Measurements from ENCODE around the gene HARS1.
A peak's percentile ranks its signal among the peaks of the same experiment; 100 is the strongest.
"Not testable (repeated sequence)": the region's sequence is repeated elsewhere in the genome, so short reads cannot be mapped to it uniquely, and the experiment has no call there.

The HARS1 gene

GRCh38 chr5:140707812-140708211 is 16.6 kb upstream of the HARS1 start:
- peaks cover 18% of the 10 kb centered on the region for H3K36me3 ChIP-seq (ENCODE audit: insufficient read depth, low read length)
- H3K4me1 ChIP-seq (ENCODE audit: insufficient read depth, low read length): 0 out of 2 replicates have a peak, but pooled peaks cover 1% of the 10 kb centered on the region
- H3K9ac ChIP-seq (ENCODE audit: low read depth, low read length): no peak overlapping the region
- H3K9me3 ChIP-seq (ENCODE audit: control insufficient read depth, insufficient read depth, low read length): no peaks in the 10 kb centered on the region

- H3K4me1 ChIP-seq (ENCODE audit: insufficient read depth, low read length): peaks cover 10% of the 10 kb centered on the region
- H3K36me3 ChIP-seq (ENCODE audit: insufficient read depth, low read length): peaks cover 34% of the 10 kb centered on the region
- H3K9me3 ChIP-seq (ENCODE audit: control insufficient read depth, insufficient read depth, low read length): no peaks in the 10 kb centered on the region
- H3K9ac ChIP-seq (ENCODE audit: low read depth, low read length): peak within 1 kb of the TSS; percentile 92
These were observed 9.3 kb upstream of the HARS1 start, which contains the start of gene ZMAT2 for GRCh38 chr5:140700177-140701144. ZMAT2 (plus strand) TSS chr5:140700447; CDS start chr5:140700461, 14 bp downstream.

GRCh38 chr5:140696891-140697492 is 5.8 kb upstream of the HARS1 start:
- peaks cover 25% of the 10 kb centered on the region for H3K36me3 ChIP-seq (ENCODE audit: insufficient read depth, low read length)
- peaks cover 2% of the 10 kb centered on the region for H3K4me1 ChIP-seq (ENCODE audit: insufficient read depth, low read length)
- H3K9me3 ChIP-seq (ENCODE audit: control insufficient read depth, insufficient read depth, low read length): no peaks in the 10 kb centered on the region
- no peak overlapping the region for H3K9ac ChIP-seq (ENCODE audit: low read depth, low read length)

GRCh38 chr5:140694276-140694675 is 3.1 kb upstream of the HARS1 start:
- Histone ChIP-seq H3K4me1 (ENCODE audit: insufficient read depth, low read length) (no peaks in the 10 kb centered on the region; the same call in 1 of the 2 replicates), H3K36me3 (ENCODE audit: insufficient read depth, low read length) (peaks cover 28% of the 10 kb centered on the region), H3K9ac (ENCODE audit: low read depth, low read length) (no peak overlapping the region), H3K9me3 (ENCODE audit: control insufficient read depth, insufficient read depth, low read length) (no peaks in the 10 kb centered on the region)

GRCh38 chr5:140690376-140690932 is 716 bp downstream of the HARS1 start:
- Histone ChIP-seq H3K36me3 (ENCODE audit: insufficient read depth, low read length) (0 out of 2 replicates have a peak, but pooled peaks cover 9% of the 10 kb centered on the region), H3K9me3 (ENCODE audit: control insufficient read depth, insufficient read depth, low read length) (no peaks in the 10 kb centered on the region), H3K4me1 (ENCODE audit: insufficient read depth, low read length) (no peaks in the 10 kb centered on the region), H3K9ac (ENCODE audit: low read depth, low read length) (peak overlapping the region; percentile 88)

- Histone ChIP-seq H3K9ac (ENCODE audit: low read depth, low read length) (no peak overlapping the region), H3K36me3 (ENCODE audit: insufficient read depth, low read length) (peaks cover 21% of the 10 kb centered on the region), H3K9me3 (ENCODE audit: control insufficient read depth, insufficient read depth, low read length) (no peaks in the 10 kb centered on the region), H3K4me1 (ENCODE audit: insufficient read depth, low read length) (no peaks in the 10 kb centered on the region)
These were observed 12.2 kb downstream of the HARS1 start for GRCh38 chr5:140678993-140679392.

GRCh38 chr5:140677947-140678346 is 13.2 kb downstream of the HARS1 start:
- Histone ChIP-seq H3K9me3 (ENCODE audit: control insufficient read depth, insufficient read depth, low read length) (no peaks in the 10 kb centered on the region), H3K36me3 (ENCODE audit: insufficient read depth, low read length) (peaks cover 21% of the 10 kb centered on the region), H3K4me1 (ENCODE audit: insufficient read depth, low read length) (no peaks in the 10 kb centered on the region), H3K9ac (ENCODE audit: low read depth, low read length) (no peak overlapping the region)

GRCh38 chr5:140674629-140675028 is 16.5 kb downstream of the HARS1 start:
- H3K9ac ChIP-seq (ENCODE audit: low read depth, low read length): no peak overlapping the region
- no peaks in the 10 kb centered on the region for H3K9me3 ChIP-seq (ENCODE audit: control insufficient read depth, insufficient read depth, low read length)
- H3K36me3 ChIP-seq (ENCODE audit: insufficient read depth, low read length): peaks cover 27% of the 10 kb centered on the region
- peaks cover 9% of the 10 kb centered on the region for H3K4me1 ChIP-seq (ENCODE audit: insufficient read depth, low read length)

- H3K4me1 ChIP-seq (ENCODE audit: insufficient read depth, low read length): peaks cover 9% of the 10 kb centered on the region
- H3K9me3 ChIP-seq (ENCODE audit: control insufficient read depth, insufficient read depth, low read length): no peaks in the 10 kb centered on the region
- H3K36me3 ChIP-seq (ENCODE audit: insufficient read depth, low read length): peaks cover 22% of the 10 kb centered on the region
- H3K9ac ChIP-seq (ENCODE audit: low read depth, low read length): no peak overlapping the region
These were observed 17.0 kb downstream of the HARS1 start for GRCh38 chr5:140674211-140674610.

GRCh38 chr5:140673187-140673976 is 17.8 kb downstream of the HARS1 start, which contains the start of gene DND1:
DND1 (minus strand) TSS chr5:140673576; CDS start chr5:140673542, 34 bp downstream.
- peaks cover 9% of the 10 kb centered on the region for H3K4me1 ChIP-seq (ENCODE audit: insufficient read depth, low read length)
- H3K36me3 ChIP-seq (ENCODE audit: insufficient read depth, low read length): peaks cover 18% of the 10 kb centered on the region
- H3K9me3 ChIP-seq (ENCODE audit: control insufficient read depth, insufficient read depth, low read length): no peaks in the 10 kb centered on the region
- no peak within 1 kb of the TSS; the same call in 1 of the 2 replicates for H3K9ac ChIP-seq (ENCODE audit: low read depth, low read length)

GRCh38 chr5:140672455-140673186 is 18.5 kb downstream of the HARS1 start:
- Histone ChIP-seq H3K9ac (ENCODE audit: low read depth, low read length) (peak overlapping the region; percentile 5; the same call in 1 of the 2 replicates), H3K36me3 (ENCODE audit: insufficient read depth, low read length) (peaks cover 18% of the 10 kb centered on the region), H3K9me3 (ENCODE audit: control insufficient read depth, insufficient read depth, low read length) (no peaks in the 10 kb centered on the region), H3K4me1 (ENCODE audit: insufficient read depth, low read length) (peaks cover 9% of the 10 kb centered on the region)

- Histone ChIP-seq H3K9ac (ENCODE audit: low read depth, low read length) (peak overlapping the region; percentile 5; the same call in 1 of the 2 replicates), H3K36me3 (ENCODE audit: insufficient read depth, low read length) (peaks cover 18% of the 10 kb centered on the region; the same call in 1 of the 2 replicates), H3K9me3 (ENCODE audit: control insufficient read depth, insufficient read depth, low read length) (no peaks in the 10 kb centered on the region), H3K4me1 (ENCODE audit: insufficient read depth, low read length) (peaks cover 9% of the 10 kb centered on the region)
These were observed 19.6 kb downstream of the HARS1 start for GRCh38 chr5:140671472-140672125.

GRCh38 chr5:140671035-140671434 is 20.1 kb downstream of the HARS1 start:
- H3K9me3 ChIP-seq (ENCODE audit: control insufficient read depth, insufficient read depth, low read length); H3K4me1 ChIP-seq (ENCODE audit: insufficient read depth, low read length); H3K9ac ChIP-seq (ENCODE audit: low read depth, low read length): not testable (repeated sequence)
- H3K36me3 ChIP-seq (ENCODE audit: insufficient read depth, low read length): peaks cover 12% of the 10 kb centered on the region; the same call in 1 of the 2 replicates

Measured in ES-I3 (cell line).